IMR-90 (cell line): ENCODE measurements around the gene ERICH6. TPM values are rescaled to one million over a fixed set of nuclear protein-coding genes. Genes with fewer than 3 reads are reported as not detected.

Source experiments
- ATAC-seq: fragments of 200-7000 bp; cut with Tn5 transposase; 2 replicates; pipeline ENCODE4 v1.9.1; 2020; ENCODE audit warnings: low read depth, mild to moderate bottlenecking, moderate library complexity
- BruUV-seq: library from RNA; stranded (reverse); fragments of 400-500 nt; replicated peaks from 2 replicates; lab custom pipeline; 2021; lab: Mats Ljungman, UMichigan
- CTCF ChIA-PET: fragments of 300-600 bp; formaldehyde crosslinking; extraction: SDS; loops from one replicate; lab custom pipeline; 2021; ENCODE audit warnings: antibody characterized with exemption; lab: Yijun Ruan, JAX
- POLR2A ChIA-PET: fragments of 300-600 bp; sonication (Branson Sonifier 250); formaldehyde crosslinking; loops from one replicate; lab custom pipeline; 2022; ENCODE audit warnings: antibody characterized with exemption; ENCODE audit not compliant: unreplicated experiment; lab: Charles Lee
- DNase-seq: peaks from one replicate; pipeline ENCODE4 v3.0.0; 2013
- H2AFZ ChIP-seq: replicated peaks from 2 replicates; pipeline ENCODE3; 2013; ENCODE audit warnings: low read length, mild to moderate bottlenecking; ENCODE audit not compliant: poor library complexity
- H2AK5ac ChIP-seq: 2 replicates; pipeline ENCODE4 v1.6.1; 2013; ENCODE audit warnings: low read depth, low read length, inconsistent platforms
- H2AK9ac ChIP-seq: replicated peaks from 2 replicates; pipeline ENCODE3; 2013; ENCODE audit warnings: mild to moderate bottlenecking, low read depth, low read length, moderate library complexity; ENCODE audit not compliant: poor library complexity
- H2BK120ac ChIP-seq: 2 replicates; pipeline ENCODE4 v1.6.1; 2013; ENCODE audit warnings: low read depth, low read length, inconsistent platforms
- H2BK15ac ChIP-seq: 3 replicates; pipeline ENCODE4 v1.6.1; 2013; ENCODE audit warnings: low read depth, low read length, inconsistent platforms
- H2BK20ac ChIP-seq: 2 replicates; pipeline ENCODE4 v1.6.1; 2013; ENCODE audit warnings: low read depth, mild to moderate bottlenecking, inconsistent platforms, low read length, moderate library complexity
- H2BK5ac ChIP-seq: 2 replicates; pipeline ENCODE4 v1.6.1; 2013; ENCODE audit warnings: mild to moderate bottlenecking, low read depth, low read length, inconsistent platforms; ENCODE audit not compliant: poor library complexity, severe bottlenecking
- H3K14ac ChIP-seq: replicated peaks from 2 replicates; pipeline ENCODE4 v1.6.1; 2013; ENCODE audit warnings: low read depth, low read length, inconsistent platforms
- H3K18ac ChIP-seq: 2 replicates; pipeline ENCODE4 v1.6.1; 2013; ENCODE audit warnings: low read depth, low read length, control low read depth
- H3K23ac ChIP-seq: 2 replicates; pipeline ENCODE4 v1.6.1; 2013; ENCODE audit warnings: low read depth, low read length, inconsistent platforms
- H3K27ac ChIP-seq: 2 replicates; pipeline ENCODE4 v1.5.1; 2013; ENCODE audit warnings: mild to moderate bottlenecking, control low read depth, low read length; ENCODE audit not compliant: insufficient read depth
- H3K27me3 ChIP-seq: 2 replicates; pipeline ENCODE4 v1.6.1; 2013; ENCODE audit warnings: low read length; ENCODE audit not compliant: control insufficient read depth, insufficient read depth
- H3K36me3 ChIP-seq: 2 replicates; pipeline ENCODE4 v1.6.1; 2013; ENCODE audit warnings: low read length, mixed read lengths; ENCODE audit not compliant: control insufficient read depth, insufficient read depth
- H3K4ac ChIP-seq: 2 replicates; pipeline ENCODE4 v1.6.1; 2013; ENCODE audit warnings: low read depth, low read length, inconsistent platforms
- H3K4me1 ChIP-seq: 2 replicates; pipeline ENCODE4 v1.6.1; 2013; ENCODE audit warnings: low read length, mixed read lengths; ENCODE audit not compliant: control insufficient read depth, insufficient read depth
- H3K4me2 ChIP-seq: 2 replicates; pipeline ENCODE4 v1.6.1; 2013; ENCODE audit warnings: low read depth, mild to moderate bottlenecking, control low read depth, low read length, moderate library complexity
- H3K4me3 ChIP-seq: 2 replicates; pipeline ENCODE4 v1.5.1; 2013; ENCODE audit warnings: low read depth, mild to moderate bottlenecking, control low read depth, low read length, moderate library complexity; ENCODE audit not compliant: insufficient read depth
- H3K56ac ChIP-seq: 2 replicates; pipeline ENCODE4 v1.6.1; 2013; ENCODE audit warnings: low read length, inconsistent platforms; ENCODE audit not compliant: insufficient read depth; ENCODE audit errors: extremely low read depth
- H3K79me1 ChIP-seq, 2 experiments: 2 replicates each; pipeline ENCODE4 v1.6.1; 2013; ENCODE audit warnings: low read length in 2 of 2, inconsistent platforms in 1 of 2, low read depth in 1 of 2
- H3K9ac ChIP-seq: 2 replicates; pipeline ENCODE4 v1.6.1; 2013; ENCODE audit warnings: low read depth, low read length, control low read depth
- H3K9me1 ChIP-seq: 2 replicates; pipeline ENCODE4 v1.6.1; 2013; ENCODE audit warnings: low read length, inconsistent platforms; ENCODE audit not compliant: insufficient read depth
- H3K9me3 ChIP-seq: 2 replicates; pipeline ENCODE4 v1.6.1; 2013; ENCODE audit warnings: low read length; ENCODE audit not compliant: control insufficient read depth, insufficient read depth
- H4K20me1 ChIP-seq: 2 replicates; pipeline ENCODE4 v1.6.1; 2013; ENCODE audit warnings: low read length, inconsistent platforms; ENCODE audit not compliant: insufficient read depth
- H4K5ac ChIP-seq: 2 replicates; pipeline ENCODE4 v1.6.1; 2013; ENCODE audit warnings: mild to moderate bottlenecking, low read depth, low read length, control low read depth
- H4K8ac ChIP-seq, 2 experiments: 2 replicates each; pipeline ENCODE4 v1.6.1; 2013; ENCODE audit warnings: low read depth in 2 of 2, low read length in 2 of 2, control low read depth in 1 of 2, inconsistent platforms in 1 of 2
- H4K91ac ChIP-seq: 2 replicates; pipeline ENCODE4 v1.6.1; 2013; ENCODE audit warnings: low read depth, low read length, inconsistent platforms; ENCODE audit not compliant: insufficient read depth
- CHD1 ChIP-seq: IDR thresholded peaks from 2 replicates; pipeline ENCODE4 v1.6.1; 2012; ENCODE audit warnings: low read depth, low read length, improper control_type of control experiment
- RAD21 ChIP-seq: IDR thresholded peaks from 2 replicates; pipeline ENCODE4 v1.6.1; 2012; ENCODE audit warnings: low read length, improper control_type of control experiment
- RCOR1 ChIP-seq: IDR thresholded peaks from 2 replicates; pipeline ENCODE4 v1.6.1; 2012; ENCODE audit warnings: mild to moderate bottlenecking, low read length, improper control_type of control experiment; ENCODE audit not compliant: insufficient replicate concordance
- SMC3 ChIP-seq: fragments of 150-350 bp; IDR thresholded peaks from 2 replicates; pipeline ENCODE4 v1.6.1; 2016; ENCODE audit warnings: low read depth, mild to moderate bottlenecking, antibody characterized with exemption, low read length, moderate library complexity
- WGBS, 2 experiments: methylation state at CpG; one replicate each; pipeline versions ENCODE4 v1.1.5 to v1.1.7; 2013; ENCODE audit warnings: missing lambda C conversion rate in 2 of 2; ENCODE audit not compliant: insufficient read length in 1 of 2; ENCODE audit errors: extremely low coverage in 2 of 2; 5-methylcytosine and 5-hydroxymethylcytosine counted together
- dilution Hi-C: fragments of 300-500 bp; cut with HindIII; formaldehyde crosslinking; loops from one replicate; pipeline ENCODE4 v1.14.3; 2018; ENCODE audit warnings: low sequenced_read_pairs; ENCODE audit not compliant: unreplicated experiment
- in situ Hi-C: fragments of 300-500 bp; cut with MboI; formaldehyde crosslinking; loops from 3 replicates; pipeline ENCODE4 v1.14.3; 2019; ENCODE audit warnings: low sequenced_read_pairs, inconsistent platforms, mixed read lengths
- intact Hi-C: fragments of 100-400 bp; cut with micrococcal nuclease; formaldehyde crosslinking; loops from 2 replicates; pipeline ENCODE4 v1.10.0; 2022
- polyA plus RNA-seq, 3 experiments: library from polyadenylated mRNA; depleted of rRNA; stranded (reverse); fragments of >200 nt; gene quantifications; 2 replicates each; pipeline ENCODE4 v1.2.3, GENCODE V29; 2012; ENCODE audit warnings: low replicate concordance in 1 of 3
- total RNA-seq: library from RNA; depleted of rRNA; stranded (reverse); fragments of >200 nt; gene quantifications from 2 replicates; pipeline ENCODE4 v1.2.3, GENCODE V29; 2012
- TF ChIP-seq, protein P1 (sequence below): fragments of 150-350 bp; IDR thresholded peaks from 2 replicates; pipeline ENCODE4 v1.6.1; 2016; ENCODE audit warnings: low read depth, mild to moderate bottlenecking, low read length, moderate library complexity, borderline replicate concordance

Gene ERICH6
- total and polyA plus RNA-seq, 2 of the 4 experiments (the other 2 are of a cell fraction) = under 0.01 TPM; not detected in 1

DNA sequence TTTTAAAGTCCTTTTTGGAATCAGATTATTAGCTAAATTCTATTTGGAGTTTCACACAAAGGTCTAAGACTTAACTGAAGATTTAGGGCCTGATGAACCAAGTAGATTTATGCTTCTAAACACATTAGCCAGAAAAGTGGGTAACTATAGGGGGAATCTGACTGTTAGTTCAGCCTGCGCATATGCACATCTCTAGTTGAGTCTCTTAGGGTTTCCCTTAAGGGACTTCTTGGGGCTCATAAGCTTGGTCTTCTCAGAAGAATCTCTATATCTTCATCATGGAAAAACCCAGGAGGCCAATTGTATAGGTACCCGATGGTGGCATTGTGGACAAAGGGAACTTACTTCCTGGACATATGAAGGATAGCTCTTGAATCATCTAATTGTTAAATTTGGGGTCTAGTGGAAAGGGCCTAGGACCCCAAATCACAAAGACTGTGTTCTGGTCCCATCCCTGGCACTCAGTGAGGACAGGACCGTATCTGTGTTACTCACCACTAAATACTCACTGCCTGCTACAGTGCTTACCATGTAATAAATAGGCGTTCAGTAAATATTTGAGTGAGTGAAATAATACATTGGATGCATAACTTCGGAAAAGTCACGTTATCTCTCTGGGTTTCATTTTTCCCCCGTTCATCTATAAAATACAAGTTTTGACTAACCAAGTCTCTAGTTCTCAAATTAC, 83.6 kb downstream of the ERICH6 start:
- Histone ChIP-seq H3K27ac (no peak overlapping the region), H2AFZ (no peak overlapping the region), H3K9ac (no peak overlapping the region), H3K36me3 (peaks cover 5% of the 10 kb centered on the region; the same call in 1 of the 2 replicates), H3K4me3 (no peak overlapping the region), H2BK20ac (no peak overlapping the region), H3K4me1 (no peaks in the 10 kb centered on the region), H4K8ac (no peak overlapping the region; a peak in 1 of 4 replicates), H3K18ac (no peak overlapping the region), H4K91ac (no peak overlapping the region), H3K14ac (0 out of 2 replicates have a peak overlapping the region, but pooled peaks have one; percentile 53), H2BK120ac (no peak overlapping the region), H4K5ac (no peak overlapping the region), H2BK15ac (no peak overlapping the region), H3K9me3 (no peaks in the 10 kb centered on the region), H3K4me2 (no peak overlapping the region), H3K4ac (no peak overlapping the region), H3K79me1 (peaks cover 24 to 31% of the 10 kb centered on the region in 2 experiments), H3K56ac (no peak overlapping the region), H3K27me3 (no peaks in the 10 kb centered on the region), H4K20me1 (peaks cover 10% of the 10 kb centered on the region; the same call in 1 of the 2 replicates), H3K23ac (peak overlapping the region; percentile 24; the same call in 1 of the 2 replicates), H2AK9ac (no peak overlapping the region), H2BK5ac (no peak overlapping the region), H2AK5ac (no peak overlapping the region), H3K9me1 (peaks cover 5% of the 10 kb centered on the region; the same call in 1 of the 2 replicates)
- in situ Hi-C loops (no loop called here), dilution Hi-C loops (no loop called here), intact Hi-C loops (no loop called here)
- DNase-seq (no peak), ATAC-seq (no peak)
- CTCF ChIA-PET = no interaction called here
- TF ChIP-seq RAD21 (no peak), SMC3 (no peak), CHD1 (no peak), RCOR1 (no peak)
- TF ChIP-seq, protein P1, sequence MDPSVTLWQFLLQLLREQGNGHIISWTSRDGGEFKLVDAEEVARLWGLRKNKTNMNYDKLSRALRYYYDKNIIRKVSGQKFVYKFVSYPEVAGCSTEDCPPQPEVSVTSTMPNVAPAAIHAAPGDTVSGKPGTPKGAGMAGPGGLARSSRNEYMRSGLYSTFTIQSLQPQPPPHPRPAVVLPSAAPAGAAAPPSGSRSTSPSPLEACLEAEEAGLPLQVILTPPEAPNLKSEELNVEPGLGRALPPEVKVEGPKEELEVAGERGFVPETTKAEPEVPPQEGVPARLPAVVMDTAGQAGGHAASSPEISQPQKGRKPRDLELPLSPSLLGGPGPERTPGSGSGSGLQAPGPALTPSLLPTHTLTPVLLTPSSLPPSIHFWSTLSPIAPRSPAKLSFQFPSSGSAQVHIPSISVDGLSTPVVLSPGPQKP = no peak
- no CpG with 5 or more reads among the region's 7 CpGs for WGBS, 2 experiments
- POLR2A ChIA-PET = no interaction called here
- BruUV-seq = no TSS peak
